ENCODE results near the gene IL36A.
A peak's percentile ranks its signal among the peaks of the same experiment; 100 is the strongest.

Gene IL36A, protein sequence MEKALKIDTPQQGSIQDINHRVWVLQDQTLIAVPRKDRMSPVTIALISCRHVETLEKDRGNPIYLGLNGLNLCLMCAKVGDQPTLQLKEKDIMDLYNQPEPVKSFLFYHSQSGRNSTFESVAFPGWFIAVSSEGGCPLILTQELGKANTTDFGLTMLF

DNA sequence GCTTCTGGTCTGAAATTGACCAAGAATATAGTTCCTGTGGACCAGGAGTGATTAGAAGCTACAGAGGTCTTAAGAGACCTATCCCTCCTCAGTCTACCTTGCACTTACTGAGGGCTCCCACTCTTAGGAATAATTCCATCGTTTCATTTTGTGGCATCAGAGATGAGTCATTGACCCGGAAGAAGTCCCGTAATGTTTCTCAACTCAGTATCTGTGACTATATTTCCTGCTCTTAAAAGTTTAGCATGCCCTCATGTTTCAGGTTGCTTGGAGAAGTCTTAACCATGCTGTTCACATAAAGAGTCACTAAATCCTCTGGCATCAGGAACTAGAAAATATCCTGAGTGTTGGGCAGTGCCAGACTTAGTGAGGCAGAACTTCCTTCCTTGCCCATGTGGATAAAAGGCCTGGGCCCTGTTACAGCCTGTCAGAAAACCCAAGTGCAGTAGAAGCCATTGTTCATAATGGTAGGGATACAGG lies at the start of gene IL36A:
TSS of gene IL36A (plus strand) at position 430 of the 480 bp plus-strand sequence. CDS start 413 bp downstream, outside the sequence.
- no peak for DNase-seq (ENCODE audit: low read depth in 2 of 2)

DNA sequence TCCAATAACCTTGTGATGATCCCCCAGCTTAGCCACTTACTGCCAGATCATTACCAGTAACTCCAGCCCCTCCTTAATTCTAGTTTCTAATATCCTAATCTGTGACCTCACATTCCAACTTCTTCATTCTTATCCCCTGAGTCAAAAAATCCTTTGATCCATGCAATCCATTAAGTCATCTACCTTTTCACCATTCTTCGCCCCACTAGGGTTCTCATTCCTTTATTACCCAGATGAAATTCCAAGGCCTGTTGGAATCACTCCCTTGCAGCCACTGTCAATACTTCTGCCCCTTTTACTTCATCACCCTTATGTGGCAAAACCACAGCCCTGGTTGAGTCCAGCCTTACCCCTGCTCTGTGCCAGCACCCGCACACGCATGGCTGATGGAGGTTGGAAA lies 47.7 kb upstream of the IL36A start:
- no peak for DNase-seq (ENCODE audit: low read depth in 2 of 2)

DNA sequence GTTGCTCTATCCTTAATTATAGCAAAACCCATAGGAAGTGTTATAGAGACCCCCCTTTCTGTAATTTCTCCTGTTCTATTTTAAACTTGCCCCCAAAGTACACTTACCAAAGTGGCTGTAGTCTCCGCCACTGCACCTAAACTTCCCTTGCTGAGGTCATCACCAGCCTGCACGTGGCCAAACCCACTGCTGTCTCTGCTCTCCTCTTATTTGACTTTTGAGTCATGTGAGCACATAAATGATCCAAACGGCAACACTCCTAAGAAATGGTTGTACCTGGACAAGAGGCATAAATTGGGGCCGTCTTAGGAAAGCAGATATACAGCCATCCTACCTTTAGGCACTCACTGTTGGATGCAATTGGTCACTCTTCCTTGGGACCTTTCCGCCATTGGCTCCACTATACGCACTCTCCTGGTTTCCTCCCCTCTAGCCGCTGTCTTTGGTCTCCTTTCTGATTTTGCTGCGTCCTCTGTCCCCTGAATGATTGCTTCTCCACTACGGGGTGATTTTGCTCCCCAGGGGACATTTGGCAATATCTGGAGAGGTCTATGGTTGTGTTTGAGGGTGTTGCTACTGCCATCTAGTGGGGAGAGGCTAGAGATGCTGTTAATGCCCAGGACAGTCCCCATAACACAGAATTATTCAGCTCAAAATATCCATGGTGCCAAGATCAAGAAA lies 46.7 kb upstream of the IL36A start:
- DNase-seq (ENCODE audit: low read depth in 2 of 2), result no peak

DNA sequence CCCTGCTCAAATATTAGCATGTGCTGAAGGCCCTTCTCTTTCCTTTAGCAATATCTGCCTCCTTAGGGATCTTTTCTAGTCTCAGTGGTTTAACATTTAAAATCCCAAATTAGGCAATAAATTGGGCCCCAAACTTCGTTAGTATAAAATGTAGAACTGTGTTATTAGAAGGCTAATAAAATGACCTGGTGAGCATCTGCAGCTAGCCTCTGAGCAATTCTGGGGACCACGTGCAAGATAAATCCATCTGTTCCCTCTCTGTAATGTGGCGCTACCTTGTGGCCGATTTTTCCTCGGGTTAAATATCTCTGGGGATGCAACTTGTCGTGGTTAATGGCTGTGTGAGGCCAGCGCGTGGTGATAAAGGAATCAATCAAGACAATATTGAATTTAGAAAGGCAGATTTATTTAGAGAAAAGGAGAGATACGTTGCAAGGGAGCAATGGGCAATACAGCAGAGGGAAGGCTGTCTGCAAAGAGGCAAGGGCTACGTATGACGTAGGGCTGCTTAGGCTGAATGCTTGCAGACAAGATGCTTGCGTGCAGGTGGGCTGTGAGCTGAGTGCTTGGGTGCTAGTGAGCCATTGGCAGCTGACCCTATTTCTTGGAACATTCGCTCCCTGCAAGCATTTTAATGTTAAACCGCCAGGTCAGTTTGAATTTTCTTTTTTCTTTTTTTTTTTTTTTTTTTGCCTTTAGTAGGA lies 46.0 kb upstream of the IL36A start:
- DNase-seq (ENCODE audit: low read depth in 2 of 2), result no peak

DNA sequence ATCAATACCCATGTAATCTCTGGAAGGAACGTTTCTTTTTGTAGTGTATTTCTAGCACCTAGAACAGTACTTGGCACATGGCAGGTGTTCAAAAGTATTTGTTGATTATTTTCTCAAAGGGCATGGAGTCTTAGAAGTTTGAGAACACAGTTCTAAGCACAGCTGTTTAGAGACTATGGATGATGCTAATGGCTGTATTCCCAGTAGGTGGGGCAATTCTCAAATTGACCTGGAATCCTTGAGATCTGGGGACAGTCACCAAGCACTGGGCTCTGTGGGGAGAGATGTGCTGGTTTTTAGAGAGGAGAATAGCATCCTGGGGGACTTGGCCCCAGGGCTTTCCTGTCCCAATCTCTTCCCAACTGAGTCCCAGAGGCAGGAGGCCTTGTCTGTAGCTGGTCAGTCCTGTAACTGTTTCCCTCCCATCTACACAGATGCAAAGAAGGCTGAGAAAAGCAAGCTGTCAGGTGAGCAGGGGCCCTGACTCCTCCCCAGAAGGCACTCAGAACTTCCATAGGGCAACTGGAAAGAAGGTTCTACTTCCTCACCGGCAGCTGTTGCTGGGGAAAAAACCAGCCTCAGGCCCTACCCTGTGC lies 44.9 kb upstream of the IL36A start:
- no peak for DNase-seq (ENCODE audit: low read depth in 2 of 2)

DNA sequence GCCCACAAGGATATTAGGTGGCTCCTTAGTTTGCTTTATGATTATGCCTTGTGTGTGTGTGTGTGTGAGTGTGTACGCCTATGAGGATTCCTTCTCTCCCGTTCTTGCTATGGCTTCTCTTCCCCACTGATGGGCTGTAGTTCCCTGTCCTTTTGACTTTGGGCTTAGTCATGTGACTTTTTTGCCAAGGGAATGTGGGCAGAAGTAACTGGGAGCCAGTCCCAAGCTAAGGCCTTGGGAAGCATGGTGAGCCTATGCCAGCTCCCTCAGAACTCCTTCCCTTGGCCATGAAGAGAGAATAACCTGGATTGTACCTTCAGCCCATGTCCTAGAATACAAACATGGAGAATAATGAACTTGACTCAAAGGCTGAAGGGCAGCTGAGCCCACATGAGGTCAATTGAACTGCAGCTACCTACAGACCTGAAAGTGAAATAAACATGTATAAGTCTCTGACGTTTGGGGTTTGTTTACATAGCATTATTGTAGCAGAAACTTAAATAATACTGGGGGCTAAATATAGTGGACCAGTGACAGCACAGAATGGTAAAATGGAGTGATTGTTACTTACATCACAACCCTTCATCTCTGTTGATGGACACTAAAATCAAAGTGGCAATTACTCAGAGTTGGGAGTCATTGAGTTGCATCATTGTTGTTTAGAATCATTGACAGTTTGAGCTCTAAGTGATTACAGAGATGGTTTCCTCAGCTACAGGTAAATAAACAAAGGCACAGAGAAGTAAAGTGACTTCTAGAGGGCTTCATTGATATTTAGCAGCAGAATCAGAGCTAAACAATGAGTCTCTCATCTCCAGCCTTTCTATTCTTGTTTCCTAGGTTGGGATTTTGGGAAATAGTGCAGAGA lies 42.7 kb upstream of the IL36A start:
- no peak for DNase-seq (ENCODE audit: low read depth in 2 of 2)

DNA sequence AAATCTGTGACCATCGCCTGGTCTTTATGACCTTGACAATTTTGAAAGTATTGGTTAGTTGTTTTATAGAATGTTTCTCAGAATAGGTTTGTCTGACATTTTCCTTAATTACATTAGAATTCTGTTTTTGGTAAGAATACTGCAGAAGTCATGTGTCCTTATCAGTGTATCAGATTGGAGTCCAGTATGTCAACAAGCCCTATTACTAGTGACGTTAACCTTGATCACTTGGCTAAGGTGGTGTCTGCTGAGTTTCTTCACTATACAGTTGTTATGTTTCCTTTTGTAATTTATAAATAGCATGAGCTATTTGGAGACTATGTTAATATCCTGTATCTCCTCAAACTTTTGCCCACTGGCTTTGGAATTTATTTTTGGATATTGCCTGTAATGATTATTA lies 38.2 kb upstream of the IL36A start:
- DNase-seq (ENCODE audit: low read depth in 2 of 2), result no peak

DNA sequence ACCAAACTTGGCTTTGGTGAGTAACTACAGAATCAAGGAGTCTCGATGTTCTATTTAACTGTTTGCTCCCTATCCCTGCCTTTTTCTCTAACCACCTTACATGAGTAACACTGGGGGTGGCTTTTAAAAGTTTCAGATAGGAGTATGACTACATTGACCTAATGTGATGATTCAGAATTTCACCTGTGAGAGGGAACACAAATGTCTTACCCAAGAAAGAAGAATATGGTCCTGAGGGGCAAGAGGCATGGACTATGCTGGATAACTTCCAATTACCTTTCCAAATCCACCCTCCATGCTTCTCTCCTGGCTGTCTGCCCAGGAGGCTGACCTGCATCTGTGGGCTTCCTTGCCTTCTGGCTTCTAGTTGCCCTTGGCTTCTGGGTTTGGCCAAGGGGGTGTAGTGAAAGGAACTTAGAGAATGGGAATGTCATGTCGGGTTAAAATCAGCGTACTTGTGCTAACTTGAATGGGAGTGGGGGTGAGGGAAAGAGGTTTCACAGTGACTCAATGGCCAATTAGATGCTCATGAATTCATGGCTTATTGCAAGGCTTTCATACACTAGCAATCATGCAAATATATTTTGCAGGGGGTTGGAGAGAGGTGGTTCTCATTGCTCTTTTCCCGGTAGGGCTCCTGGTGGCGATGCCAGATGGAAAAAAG lies 32.7 kb upstream of the IL36A start:
- DNase-seq (ENCODE audit: low read depth in 2 of 2), result no peak

DNA sequence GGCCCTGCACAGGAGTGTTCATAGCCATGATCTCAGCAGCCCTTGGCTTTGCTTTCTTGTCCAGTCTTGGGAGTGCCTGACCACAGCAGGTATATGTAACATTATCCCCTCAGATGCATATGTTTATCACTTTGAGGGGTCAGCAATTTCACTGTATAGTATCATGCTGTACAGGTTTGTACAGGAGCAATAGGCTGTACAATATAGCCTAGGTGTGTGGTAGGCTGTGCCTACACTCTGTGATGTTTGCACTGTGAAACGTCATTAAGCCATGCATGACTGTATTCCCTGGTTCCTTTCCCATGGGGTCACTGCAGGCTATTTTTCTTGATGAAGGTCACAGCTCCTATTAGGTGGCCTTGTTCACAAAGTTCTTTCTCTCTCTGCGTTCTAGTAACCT lies 32.1 kb upstream of the IL36A start:
- DNase-seq (ENCODE audit: low read depth in 2 of 2), result no peak

DNA sequence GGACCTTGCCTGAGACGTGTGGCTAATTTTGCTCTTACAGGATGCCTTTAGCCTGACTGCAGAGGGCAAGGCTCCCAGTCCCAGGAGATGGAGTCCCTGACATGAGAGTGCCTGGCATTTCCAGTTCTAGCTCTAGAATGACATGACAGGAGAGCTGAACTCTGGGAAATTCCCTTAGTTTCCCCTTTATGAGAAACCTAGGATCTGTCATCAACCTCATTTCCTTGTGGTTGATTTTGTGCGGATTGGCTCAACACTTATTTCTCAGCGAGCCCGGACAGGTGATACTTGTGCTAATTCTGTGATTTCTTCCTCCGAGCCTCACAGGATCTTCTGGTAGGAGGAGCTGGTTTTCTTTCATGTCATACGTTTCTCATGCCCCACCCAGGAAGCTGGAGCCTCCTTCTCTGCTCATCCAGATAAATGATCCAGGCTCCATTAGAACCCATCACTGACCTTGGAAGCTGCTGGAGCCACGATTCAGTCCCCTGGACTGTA lies 27.7 kb upstream of the IL36A start, which contains the start of gene IL36G:
TSS of gene IL36G (plus strand) at position 448 of the 498 bp plus-strand sequence. CDS start 633 bp downstream, outside the sequence.
- DNase-seq (ENCODE audit: low read depth in 2 of 2), result no peak

DNA sequence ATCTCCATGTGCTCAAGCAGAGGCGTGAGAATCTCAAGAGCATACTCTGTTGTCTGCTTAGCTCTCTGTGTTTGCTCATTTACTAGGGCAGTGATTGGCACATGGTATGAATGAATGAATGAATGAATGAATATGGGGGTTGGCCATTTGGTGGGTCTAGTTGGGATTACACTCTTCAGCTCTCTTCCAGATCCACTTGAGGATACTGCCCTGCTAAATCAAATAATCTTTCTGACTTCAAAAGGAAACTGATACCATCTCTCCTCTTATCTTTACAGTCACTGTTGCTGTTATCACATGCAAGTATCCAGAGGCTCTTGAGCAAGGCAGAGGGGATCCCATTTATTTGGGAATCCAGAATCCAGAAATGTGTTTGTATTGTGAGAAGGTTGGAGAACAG lies 25.5 kb upstream of the IL36A start:
- no peak for DNase-seq (ENCODE audit: low read depth in 2 of 2)

DNA sequence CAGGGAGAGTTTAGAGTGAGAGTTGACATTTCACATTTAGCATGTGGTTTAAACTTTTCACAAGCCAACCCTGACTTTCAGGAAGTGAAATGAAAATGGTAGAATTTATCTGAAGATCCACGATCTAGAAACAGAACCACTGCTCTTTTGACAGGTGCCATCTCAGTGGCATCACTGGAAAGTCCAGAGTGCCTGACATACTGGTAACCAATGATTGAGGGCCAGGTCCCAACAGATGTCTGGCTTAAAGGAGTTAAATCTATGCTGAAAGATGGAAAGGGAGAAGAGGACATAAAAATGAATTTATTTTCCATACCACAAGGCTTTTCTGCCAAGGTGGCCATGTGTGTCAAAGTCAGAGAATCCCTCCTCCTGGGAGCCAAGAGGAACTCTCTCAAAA lies 24.7 kb upstream of the IL36A start:
- DNase-seq (ENCODE audit: low read depth in 2 of 2), result no peak

DNA sequence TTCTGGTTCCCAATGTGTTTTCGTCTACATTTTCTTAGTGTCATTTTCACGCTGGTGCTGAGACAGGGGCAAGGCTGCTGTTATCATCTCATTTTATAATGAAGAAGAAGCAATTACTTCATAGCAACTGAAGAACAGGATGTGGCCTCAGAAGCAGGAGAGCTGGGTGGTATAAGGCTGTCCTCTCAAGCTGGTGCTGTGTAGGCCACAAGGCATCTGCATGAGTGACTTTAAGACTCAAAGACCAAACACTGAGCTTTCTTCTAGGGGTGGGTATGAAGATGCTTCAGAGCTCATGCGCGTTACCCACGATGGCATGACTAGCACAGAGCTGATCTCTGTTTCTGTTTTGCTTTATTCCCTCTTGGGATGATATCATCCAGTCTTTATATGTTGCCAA lies 20.2 kb upstream of the IL36A start:
- no peak for DNase-seq (ENCODE audit: low read depth in 2 of 2)

DNA sequence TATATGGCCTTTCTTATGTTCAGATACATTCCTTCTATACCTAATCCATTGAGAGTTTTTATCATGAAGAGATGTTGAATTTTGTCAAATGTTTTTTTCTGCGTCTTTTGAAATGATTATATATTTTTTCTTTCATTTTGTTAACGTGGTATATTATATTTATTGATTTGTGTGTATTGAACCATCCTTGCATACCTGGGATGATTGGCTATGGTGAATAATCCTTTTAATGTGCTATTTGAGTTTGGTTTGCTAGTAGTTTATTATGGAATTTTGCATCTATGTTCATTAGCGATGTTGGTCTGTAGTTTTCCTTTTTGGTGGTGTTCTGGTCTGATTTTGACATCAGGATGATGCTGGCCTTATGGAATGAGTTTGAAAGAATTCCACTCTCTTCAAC lies 15.6 kb upstream of the IL36A start:
- DNase-seq (ENCODE audit: low read depth in 2 of 2), result no peak

DNA sequence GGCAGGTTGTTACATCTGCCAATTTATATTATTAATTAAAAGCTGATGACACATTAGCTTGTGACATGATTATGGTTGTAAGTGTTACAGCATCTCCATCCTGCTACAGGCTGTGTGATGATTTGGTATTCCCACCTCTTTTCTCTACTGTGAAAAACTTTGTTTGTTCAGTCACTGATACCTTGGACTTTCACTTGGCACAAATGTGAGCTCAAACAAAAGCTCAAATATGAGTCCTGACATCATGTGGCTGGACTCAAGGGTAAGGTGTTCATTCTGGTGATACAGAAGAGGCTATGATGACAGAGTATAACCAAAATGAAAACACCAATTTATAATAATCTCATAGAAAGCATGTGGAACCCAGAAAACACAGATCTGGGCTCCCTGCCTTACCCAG lies 11.4 kb upstream of the IL36A start:
- DNase-seq (ENCODE audit: low read depth in 2 of 2), result no peak

DNA sequence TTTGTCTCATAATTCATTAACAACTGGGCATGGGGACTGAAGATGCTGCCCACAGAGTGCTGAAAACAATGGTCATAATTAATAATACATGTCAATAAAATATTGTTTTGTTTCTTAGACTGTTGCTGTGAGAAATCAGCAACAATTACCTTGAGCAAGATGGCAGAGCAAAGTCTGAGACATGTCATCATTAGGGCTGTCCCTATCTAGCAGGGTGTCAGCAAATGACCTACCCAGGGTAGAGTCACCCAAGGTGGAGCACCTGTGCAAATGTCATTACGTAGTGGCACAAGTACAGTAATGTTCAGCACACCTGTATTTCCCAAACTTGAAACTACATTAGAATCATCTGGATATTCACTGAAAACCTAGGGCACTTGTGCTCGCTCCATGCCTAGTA lies 10.6 kb upstream of the IL36A start:
- no peak for DNase-seq (ENCODE audit: low read depth in 2 of 2)

DNA sequence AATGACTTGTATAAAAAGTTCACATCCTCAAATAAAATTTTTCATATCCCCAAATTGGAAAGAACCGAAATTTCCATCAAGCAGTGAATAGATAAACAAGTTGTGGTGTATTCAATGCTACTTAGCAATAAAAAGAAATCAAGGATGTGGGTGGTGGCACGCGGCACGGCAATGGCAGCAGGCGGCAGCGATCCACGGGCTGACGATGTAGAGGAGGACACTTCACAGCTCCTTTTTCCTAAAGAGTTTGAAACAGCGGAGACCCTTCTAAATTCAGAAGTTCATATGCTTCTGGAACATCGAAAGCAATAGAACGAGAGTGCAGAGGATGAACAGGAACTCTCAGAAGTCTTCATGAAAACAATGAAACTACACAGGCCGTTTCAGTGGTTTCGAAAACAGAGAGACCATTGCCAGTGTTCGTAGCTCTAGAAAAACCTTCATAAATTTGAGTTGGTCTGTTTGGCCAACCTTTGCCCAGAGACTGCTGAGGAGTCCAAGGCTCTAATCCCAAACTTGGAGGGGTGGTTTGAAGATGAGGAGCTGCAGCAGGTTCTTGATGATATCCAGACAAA lies 9.8 kb upstream of the IL36A start:
- no peak for DNase-seq (ENCODE audit: low read depth in 2 of 2)

DNA sequence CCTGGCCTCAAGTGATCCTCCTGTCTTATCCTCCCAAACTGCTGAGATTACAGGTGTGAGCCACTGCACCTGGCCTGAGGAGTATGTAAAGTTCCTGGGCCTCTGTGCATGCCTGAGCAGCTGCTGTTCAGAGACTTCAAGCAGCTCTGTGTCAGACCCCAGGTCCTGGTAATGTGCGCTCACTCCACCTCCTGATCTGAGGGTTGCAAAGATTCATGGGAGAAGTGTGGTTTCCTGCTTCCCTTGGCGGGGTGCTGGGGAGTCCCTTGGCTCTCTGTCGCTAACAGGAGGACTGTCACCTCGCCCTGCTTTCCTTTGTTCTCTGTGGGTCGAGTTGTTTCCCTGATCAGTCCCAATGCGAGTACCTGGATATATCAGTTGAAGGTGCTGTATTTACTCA lies 8.6 kb upstream of the IL36A start:
- DNase-seq (ENCODE audit: low read depth in 2 of 2), result peak; percentile 36 to 38

DNA sequence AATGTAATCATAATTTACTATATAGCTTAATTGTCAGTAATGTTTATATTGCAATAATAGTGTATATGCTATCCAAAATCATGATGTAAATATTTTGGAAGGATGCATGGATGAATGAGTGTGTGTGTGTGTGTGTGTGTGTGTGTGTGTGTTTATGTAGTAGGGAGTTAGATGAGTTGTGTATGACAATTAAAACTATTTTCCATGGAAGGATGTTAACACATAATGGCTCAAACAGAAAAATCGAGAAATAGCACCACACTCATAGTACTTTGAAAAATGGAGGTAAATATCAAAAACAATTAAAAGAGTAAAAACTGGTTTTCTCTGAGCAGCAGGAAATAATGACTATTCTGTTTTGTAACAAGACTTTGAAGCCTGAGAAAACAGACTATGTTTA lies 8.1 kb upstream of the IL36A start:
- no peak for DNase-seq (ENCODE audit: low read depth in 2 of 2)

DNA sequence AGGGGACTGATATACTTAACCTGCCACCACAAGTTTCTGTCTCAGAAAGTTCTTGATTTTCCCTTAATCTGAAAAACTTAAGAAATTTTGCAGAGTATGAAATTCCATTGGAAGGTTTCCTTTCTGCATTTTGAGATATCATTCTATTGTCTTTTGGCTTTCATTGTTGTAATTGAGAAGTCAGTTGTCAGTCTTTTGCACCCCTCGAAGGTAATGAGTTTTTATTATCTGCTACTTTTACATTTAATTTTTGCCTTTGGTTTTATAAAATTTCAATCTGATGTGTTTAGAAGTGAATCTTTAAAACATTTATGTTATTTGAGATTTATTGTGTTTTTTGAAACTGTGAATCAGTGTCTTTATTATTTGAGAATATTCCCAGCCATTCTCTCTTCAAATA lies 4.8 kb upstream of the IL36A start:
- DNase-seq (ENCODE audit: low read depth in 2 of 2), result no peak

DNA sequence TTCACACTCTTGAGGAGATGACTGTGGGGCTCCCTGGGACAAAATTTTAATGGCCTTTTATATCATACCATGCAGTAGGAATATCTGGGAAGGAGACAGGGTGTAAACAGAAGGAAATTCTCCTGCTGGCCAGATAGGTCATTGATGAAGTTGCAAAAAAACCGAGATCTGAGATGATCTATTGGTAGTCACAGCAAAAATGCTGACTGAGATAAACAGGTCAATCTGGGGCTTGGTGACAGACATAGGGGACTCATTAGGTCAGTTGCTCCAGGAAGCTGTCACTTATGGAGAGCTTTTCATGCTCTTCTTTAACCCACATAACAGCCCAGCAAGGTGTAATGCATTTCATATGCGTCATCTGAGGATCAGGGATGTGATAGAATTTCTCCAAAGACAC lies 2.6 kb upstream of the IL36A start:
- no peak for DNase-seq (ENCODE audit: low read depth in 2 of 2)
